GM19035 (cell line): ENCODE results near the gene ACTN1.

Experiments
- ATAC-seq: cut with Tn5 transposase; IDR thresholded peaks from one replicate; pipeline ENCODE4 v1.9.1; 2021; ENCODE audit not compliant: unreplicated experiment

The ACTN1 gene

DNA sequence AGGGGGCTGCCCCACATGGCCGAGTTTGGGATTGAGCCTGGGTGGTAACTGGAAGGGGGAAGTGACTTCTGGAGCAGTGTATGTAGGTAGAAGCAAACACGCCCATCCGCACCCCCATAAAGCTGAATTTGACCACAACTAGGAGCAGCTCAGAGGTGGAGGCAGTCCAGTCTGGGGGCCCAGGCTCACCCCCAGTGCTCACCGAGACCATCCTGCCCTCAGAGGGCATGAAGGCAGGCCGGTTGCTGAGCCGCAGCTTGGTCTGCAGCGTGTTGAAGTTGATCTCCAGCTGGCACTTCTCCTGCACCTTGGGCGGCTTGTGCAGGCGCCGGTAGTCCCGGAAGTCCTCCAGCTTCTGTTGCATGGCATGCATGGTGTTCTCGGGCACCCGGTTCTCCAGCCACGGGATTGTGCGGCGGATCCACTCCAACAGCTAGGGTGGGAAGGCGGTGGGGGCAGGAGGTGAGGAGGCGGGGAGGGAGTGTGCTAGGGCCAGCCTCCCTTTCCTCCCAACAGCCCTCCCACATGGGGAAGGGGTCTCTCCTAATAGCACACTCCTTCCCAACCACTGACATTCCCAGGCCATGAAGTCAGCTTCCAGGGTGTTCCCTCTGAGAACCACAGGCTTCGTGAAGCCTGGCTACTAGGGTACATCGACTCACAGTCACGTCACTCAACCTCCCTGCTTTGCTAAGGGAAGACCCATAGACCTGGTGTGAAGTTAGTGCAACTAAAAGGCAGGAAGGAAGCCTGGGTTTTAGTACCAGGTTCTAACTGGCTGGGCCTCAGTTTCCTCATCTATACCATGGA lies 87.0 kb downstream of the ACTN1 start:
- no peak for ATAC-seq

DNA sequence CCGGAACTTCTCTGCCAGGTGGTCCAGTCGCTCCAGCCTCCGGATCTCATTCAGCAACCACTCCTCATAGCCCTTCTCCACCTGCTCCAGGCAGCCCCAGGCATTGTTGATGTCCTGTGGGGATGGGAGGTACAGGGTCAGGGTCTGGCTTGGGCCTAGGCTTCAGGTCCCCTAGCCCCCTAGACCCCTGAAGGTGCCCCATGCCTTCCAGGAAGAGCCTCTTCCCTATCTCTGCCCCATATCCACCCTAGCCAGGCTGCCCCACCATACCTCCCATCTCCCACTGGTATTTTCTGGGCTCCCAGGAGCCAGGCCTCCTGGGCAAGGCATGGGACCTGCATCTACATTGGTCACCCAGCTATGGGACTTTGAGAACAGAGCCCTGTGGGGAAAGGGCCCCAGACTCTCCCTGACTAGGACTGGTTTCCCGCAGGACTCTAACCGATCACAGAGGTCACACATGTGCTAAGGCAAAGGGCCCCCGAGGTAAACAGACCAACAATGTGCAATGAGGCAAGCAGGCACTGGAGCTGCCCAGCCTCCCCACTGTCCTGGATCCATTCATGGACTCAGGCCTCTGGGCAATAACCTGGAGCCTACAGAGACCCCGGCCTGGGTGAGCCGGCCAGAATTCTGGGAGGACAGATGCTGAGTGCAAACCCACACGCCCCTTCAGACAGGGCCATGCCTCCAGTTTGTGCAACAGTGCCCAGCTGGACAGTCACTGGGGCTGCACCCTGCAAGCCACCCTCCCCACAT lies 88.8 kb downstream of the ACTN1 start:
- no peak for ATAC-seq

DNA sequence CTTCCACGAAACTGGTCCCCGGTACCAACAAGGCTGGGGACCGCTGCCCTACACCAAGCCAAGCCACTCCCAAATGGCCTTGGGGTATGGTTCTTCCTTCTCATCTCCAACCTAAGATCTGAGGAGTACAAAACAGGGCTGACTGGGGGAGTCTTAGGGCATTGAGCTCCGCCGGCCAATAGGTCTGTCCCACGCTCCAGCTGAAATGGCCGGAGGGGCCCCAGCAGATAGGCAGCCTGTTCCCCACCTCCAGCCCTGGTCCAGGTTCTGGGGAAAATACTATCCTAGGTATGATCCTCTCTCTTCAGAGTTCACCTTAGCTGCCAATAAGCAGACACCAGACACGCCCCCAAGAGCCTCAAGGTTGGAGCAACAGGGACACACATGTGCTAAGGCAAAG lies 90.2 kb downstream of the ACTN1 start:
- no peak for ATAC-seq

DNA sequence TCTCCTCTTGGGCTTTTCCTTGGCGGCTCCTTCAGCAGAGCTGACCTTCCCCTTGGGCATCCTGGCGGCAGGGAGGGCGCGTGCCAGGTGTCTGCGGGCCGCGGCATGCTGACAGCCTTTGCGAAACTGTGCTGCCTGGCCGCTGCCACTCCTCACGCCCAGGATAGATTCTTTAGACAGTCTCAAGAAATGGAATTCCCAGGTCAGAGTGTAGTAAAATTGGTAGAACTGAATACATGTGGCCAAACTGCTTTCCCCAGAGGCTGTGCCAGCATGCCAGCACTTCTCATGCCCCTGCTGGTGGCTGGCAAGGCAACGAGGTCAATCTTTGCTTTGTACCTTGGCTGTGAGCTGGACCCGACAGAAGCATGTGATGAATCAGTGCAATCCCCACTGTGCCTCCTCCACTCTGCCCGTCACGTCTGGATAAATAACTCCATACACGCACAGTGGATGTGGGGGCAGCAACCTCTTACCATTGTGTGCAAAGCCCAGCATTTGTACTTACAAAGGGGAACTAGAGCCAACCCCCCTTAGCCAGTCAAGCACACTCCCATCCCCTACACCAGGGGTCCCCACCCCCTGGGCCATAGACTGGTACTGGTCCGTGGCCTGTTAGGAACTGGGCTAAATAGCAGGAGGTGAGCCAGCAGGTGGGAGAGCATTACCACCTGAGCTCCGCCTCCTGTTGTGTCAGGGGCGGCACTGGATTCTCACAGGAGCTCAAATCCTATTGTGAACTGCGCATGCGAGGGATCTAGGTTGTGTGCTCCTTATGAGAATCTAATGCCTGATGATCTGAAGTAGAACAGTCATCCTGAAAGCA lies 90.9 kb downstream of the ACTN1 start:
- ATAC-seq = no peak

DNA sequence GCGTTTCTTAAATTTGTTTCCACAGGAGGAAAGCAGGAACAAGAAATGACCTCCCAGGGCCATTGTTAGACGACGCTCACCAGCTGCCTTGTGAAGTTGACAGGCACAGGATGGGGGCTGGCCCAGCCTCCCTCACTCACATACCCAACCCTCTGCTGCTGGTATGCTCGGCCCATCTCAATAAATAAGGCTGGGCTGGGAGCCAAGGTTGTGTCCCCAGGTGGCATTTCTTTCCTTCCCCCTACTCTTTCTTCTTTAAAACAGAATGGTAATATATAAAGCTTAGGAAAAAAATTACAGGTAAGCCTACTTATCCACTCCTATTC lies 93.0 kb downstream of the ACTN1 start:
- ATAC-seq = no peak

DNA sequence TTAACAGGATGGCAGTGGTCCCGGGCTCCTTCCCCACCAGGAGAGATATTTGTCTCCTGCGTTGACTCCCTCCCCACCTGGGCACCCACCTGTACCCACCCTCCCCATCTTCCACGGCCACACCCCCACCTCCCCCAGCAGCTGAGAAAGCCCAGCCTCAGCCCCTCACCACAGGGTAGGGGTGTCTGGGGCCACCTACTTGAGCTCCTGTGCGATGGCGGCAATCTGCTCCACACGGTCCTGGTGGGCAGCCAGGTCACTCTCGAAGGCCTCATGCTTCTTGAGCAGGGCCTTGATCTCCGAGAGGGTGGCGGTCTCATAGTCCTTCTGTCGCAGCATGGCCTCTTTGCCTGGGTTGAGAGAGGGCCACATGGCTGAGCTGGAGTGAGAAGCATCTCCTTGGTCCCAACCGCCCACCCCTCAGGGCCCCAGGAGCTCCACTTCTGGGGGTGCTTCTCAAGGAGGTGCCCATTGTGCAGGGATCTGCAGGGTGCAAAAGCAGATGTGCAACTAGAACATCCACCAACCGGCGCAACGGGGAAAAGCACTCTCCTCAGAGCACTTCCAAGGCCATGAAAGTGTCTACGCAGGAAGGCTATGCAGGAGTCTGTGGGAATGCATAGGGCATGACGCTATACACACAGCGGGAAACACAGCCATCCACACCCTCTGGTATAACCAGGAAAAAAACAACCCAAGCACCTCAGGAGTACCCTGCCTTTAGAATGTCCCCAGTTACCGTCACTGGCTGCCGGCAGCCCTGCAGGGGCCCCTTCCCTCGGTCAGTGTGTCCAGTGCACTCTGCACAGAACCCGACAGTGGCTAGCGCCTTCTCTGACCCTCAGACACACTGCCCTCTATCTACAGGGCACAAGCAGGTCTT lies 93.6 kb downstream of the ACTN1 start:
- ATAC-seq = no peak

DNA sequence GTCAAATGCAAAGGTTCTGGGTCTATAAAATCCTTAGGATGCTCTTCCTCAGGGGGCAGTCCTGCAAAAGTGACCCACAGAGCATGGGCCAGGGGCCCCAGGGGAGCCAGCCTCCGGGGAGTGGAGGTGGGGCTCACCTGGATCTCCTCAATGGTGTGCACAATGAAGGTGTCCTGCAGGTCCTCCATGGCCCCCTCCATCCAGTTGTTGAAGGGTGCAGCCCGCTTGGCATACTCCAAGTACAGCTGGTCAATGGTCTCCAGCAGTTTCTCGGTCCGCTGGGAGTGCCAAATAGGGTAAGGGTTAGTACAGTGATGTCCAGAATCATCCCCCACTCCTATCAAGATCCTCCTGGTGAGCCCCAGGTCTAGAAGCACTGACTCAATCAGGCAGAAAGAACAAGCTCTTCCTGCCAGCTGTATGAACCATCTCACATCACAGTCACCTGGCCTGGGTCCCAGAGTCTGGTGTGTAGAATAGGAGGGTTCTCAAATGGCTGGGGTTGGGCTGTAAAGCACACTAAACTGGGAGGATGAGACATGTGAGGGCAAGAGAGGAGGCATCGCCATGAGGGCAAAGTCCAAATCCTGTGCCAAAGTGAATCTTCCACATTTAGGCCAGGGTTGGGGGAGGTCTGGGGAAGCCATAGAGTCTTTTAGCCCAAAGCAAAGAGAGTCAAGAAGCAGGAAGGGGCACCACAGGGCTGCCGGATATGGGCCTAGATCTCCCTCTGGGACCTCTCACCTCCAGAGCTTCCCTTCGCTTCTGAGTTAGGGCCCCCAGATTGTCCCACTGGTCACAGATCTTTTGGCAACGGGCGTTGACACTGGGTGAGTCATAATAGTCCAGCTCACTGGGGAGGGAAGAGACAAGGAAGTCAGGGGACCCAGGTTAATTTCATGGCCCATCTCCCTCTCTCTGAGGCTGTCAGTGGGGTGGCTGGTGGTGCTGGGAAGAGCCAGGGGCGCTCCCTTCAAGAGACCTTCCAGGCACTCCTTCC lies 94.8 kb downstream of the ACTN1 start:
- ATAC-seq = no peak

DNA sequence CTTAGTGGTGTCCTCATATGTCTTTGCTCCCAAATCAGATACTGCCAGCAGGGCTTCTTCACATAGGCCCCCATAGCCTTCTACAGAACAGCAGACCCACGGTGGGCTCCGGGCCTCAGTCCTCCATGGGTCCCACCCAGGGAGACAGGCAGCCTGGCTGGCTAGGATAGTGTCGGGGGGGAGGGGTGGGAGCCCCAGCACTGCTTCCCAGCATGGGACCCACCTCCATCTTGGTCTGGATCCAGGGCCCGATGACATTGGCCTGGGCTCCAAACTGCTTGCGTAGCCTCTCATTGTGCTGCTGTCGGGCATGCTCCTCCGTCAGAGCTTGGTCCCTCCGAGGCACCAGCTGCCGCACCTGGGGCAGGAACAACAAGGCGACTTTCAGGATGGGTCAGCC lies 96.9 kb downstream of the ACTN1 start:
- no peak for ATAC-seq

DNA sequence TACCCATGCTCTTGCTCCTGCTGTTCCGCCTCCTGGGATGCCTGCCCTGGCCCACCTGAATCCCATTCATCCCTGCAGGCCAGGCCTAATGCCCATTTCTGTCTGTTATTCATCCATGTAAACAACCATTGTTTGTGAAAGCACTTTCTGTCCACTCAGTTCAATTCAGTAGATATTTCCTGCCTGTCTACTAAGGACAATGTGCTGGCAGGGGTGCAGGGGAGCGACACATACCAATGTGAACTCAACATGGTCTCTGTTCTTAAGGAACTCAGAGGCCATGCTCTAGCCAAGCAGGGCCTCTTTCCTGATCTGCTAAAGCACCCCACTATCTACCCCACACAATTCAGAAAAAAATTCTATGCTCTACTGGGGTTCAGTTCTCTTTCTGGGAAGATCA lies 97.7 kb downstream of the ACTN1 start:
- ATAC-seq = no peak

DNA sequence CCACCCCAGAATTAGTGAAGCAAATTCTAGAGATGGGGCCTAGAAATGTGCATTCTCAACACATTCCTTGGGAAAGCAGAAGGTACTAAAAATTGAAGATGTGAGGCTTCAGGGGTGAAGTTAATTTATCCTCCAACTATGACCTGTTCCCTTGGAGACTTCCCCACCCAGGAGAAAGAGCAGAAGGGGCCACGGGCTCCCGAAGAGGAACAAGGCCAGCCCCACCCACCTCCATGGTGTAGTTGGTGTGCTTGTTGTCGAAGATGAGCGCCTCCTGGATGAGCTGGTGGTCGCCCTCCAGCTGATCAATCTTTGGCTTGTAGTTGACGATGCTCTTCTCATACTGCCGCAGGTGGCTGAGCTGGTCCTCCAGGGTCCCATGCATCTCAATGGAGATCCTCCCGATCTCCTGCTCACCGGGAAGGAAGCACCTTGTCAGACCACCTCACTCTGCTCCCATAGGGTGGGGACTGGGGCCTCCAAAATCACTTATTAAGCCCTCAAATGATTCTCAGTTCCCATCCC lies 98.5 kb downstream of the ACTN1 start:
- ATAC-seq = no peak

DNA sequence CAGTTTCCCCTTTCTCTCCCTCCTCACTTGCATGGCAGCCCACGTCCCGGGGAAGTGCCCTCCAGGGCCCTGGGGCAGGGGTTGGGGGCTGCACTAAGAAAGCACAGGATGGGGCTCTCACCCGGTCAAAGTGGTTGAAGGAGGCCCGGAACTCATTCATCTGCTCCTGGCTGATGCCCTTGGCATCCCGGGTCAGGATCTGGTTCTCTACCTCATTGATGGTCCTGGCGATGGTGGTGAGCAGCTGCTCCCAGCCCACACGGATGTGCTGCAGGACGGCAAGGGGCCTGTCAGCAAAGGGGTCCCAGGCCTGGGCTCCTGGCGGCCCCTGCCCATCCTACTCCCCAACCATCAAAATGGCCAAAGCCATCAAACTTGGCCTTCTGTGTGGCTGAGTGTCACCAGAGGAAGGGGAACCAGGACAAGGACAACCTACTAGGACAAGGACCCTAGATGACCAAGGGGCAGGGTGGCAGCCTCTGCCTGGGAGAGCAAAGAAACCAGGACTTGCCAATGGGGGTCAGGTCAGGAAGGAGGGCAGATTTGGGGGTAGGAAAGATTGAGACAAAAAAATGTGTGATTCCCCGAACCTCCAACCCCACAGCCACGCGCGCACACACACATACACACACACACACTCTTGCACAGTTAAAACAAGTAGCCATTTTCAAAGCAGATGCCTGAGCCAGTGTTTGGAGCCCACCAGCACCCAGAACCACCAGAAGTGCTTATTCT lies 99.1 kb downstream of the ACTN1 start:
- ATAC-seq = no peak

DNA sequence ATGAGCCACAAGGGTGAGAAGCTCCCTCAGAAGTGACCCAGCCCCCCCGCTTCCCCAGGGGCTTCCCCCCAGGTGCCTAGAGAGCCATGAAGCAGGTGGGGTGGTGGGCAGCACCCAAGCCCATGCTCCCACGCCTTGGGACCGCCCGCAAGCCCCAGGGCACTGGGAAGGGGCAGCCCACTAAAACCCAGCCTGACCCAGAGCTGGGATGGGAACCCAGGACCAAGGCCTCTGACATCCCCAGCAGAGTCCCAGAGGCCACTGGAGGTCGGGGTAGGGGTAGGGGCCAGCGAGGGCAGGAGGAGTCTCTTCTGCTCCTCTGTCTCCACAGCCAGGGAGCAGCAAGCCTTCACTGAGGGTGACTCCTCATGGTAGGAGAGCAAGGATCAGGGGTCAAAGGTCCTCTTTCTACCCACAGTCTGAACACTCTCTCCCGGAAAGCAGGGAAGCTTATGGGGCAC lies 99.8 kb downstream of the ACTN1 start:
- ATAC-seq = no peak

DNA sequence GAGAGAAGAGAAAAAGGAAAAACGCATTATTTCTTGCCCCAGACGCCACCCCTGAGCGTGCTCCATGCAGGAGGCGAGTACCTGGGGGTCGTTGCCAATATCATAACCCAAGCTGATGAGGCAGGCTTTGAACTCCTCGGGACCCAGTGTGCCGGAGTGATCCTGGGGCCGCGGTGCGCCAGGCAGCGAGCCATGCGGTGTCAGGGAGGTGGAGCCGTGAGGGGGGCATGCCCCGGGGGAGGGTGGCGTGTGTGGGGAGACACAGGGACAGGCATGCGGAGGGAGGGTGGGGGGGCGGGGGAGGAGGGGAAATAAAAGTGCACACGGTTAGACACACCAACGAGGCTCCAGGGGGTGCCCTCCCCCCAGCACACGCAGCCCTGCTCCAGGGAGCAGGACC lies 100.2 kb downstream of the ACTN1 start:
- no peak for ATAC-seq

DNA sequence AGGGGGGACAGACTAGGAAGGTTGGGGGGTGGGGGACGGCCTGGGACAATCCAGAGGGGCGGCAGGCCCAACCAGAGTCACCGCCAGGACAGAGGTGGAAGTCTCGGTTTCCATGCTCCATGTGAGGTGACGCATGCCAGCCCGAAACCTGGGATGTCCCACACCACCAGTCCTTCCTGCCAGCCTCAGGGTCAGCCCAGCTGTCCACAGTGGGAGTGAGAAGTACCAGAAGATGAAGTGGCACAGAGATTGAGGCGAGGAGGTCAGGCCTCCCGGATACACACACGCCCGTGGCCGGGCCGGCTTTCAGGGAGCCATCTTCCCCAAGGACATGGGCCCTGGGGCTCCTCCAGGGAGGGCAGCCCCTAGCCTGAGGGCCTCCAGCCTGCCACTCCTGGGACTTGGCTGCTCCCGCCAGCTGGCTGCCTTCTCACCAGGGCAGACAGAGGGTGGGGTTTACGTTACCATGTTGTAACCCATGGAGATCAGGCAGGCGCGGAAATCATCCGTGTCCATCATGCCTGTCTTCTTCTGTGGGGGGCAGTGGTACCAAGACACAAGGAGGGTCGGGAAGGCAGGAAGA lies 101.0 kb downstream of the ACTN1 start:
- ATAC-seq = no peak

DNA sequence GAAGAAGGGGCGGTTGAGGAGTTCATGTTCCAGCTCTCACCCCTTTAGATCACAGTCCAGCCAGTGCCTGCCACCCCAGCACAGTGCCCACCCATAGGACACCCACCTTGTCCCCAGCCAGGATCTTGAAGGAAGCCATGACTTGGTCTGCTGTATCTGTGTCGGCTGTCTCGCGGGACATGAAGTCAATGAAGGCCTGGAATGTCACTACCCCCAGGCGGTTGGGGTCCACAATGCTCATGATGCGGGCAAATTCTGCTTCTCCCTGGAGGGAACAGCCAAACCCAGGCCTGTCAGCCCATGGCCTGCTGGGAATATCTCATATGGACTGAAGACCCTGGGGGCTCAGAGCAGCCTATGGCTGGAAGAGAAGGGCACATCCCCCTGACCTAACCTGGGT lies 102.1 kb downstream of the ACTN1 start:
- no peak for ATAC-seq

DNA sequence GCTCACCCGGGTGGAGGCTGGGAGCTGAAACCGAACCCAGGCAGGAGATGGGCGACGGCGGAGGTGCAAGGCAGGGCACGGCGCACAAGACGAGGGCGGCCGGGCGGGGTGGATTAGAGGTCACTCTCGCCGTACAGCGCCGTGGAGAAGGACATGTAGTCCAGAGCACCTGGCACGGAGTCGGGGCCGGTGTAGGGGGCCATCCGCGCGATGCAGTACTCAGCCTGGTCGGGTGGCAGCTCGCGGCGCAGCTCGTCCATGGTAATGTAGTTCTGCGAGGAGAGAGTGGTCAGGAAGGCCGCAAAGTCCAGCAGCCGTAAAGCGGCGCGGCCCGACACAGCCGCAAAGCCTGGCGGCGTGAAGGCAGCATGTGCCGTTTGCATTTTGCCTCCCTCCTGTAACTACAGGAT lies 104.4 kb downstream of the ACTN1 start:
- no peak for ATAC-seq

DNA sequence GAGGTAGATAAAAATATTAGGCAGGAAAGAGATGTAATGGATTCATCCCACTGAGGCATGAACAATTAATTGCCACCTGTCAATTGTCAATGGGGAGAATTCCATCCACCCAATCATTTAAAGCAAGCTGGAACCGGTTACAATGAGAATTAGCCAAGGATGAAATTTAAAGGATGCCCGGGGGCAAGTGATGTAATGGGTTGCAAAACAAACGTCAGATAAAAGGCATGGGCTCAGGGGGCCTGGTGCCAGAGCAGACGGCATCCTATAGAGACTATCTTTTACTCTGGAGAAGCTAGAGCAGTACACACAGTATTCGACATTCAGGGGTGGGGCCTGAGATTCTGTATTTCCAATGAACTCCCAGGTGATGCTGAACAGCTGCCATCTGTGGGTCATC lies 105.7 kb downstream of the ACTN1 start:
- ATAC-seq = no peak

DNA sequence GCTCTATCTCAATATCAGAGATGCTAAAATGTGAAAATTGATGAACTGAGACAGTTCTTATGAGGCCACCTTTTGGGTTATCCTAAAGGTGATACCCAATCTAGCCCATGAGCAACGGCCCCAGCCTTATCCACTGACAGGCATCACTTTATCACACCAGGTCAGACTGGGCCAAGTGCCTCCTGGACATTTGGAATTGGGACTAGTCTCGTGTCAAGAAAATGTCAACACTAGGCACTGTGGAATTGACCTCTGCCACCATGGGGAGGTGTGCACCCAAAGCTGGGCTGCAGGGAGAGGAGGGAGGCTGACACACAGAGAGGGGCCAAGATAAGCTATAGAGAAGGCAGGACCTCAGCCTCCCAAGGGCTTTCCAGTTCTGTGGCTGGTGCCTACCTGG lies 107.7 kb downstream of the ACTN1 start:
- no peak for ATAC-seq
